Measurements from ENCODE around the gene MCUR1.
"Not testable (repeated sequence)": the region's sequence is repeated elsewhere in the genome, so short reads cannot be mapped to it uniquely, and the experiment has no call there.

MCUR1 gene

DNA sequence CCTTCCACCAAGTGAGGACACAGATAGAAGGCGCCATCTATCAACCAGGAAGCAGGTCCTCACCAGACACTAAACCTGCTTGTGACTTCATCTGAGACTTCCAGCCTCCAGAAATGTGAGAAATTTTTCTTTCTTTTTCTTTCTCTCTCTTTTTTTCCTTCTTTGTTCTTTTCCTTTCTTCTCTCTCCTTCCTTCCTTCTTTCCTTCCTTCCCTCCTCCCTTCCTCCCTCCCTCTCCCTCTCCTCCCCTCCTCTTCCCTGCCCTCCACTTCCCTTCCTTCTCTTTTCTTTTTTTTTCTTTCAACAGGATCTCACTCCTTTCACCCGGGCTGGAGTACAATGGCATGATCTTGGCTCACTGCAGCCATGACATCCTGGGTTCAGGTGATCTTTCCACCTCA is 37.4 kb upstream of the MCUR1 start:
- TF ChIP-seq, protein P1, sequence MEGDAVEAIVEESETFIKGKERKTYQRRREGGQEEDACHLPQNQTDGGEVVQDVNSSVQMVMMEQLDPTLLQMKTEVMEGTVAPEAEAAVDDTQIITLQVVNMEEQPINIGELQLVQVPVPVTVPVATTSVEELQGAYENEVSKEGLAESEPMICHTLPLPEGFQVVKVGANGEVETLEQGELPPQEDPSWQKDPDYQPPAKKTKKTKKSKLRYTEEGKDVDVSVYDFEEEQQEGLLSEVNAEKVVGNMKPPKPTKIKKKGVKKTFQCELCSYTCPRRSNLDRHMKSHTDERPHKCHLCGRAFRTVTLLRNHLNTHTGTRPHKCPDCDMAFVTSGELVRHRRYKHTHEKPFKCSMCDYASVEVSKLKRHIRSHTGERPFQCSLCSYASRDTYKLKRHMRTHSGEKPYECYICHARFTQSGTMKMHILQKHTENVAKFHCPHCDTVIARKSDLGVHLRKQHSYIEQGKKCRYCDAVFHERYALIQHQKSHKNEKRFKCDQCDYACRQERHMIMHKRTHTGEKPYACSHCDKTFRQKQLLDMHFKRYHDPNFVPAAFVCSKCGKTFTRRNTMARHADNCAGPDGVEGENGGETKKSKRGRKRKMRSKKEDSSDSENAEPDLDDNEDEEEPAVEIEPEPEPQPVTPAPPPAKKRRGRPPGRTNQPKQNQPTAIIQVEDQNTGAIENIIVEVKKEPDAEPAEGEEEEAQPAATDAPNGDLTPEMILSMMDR (IDR thresholded peaks at IDR 0.05; ENCODE audit: insufficient read depth, low read length, missing control alignments): no peak
- ChIA-PET CTCF (no interaction called here), POLR2A (no interaction called here)
- no peak overlapping the region for H3K4me3 ChIP-seq (ENCODE audit: low read depth, low read length)
- no peak for DNase-seq (ENCODE audit: low read depth, low spot score)

DNA sequence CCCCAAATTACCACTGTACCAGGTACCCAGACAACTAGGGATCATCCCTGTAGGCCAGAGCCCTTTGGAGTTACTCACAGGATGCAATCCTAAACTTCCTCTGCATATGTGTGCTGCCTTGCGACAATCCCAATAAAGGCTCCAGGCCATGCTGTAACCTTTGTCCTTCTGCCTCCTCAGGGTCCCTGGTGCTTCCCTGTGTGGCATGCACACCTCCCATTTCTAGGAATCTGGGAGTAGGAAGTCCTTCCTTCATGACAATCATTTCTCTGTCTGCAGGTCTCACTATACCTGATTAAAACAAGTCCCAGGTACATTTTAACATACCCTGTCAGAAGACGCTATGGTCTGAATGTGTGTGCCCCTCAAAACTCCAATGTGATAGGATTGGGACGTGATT is 37.0 kb upstream of the MCUR1 start:
- TF ChIP-seq, protein P1 (IDR thresholded peaks at IDR 0.05; ENCODE audit: insufficient read depth, low read length, missing control alignments): no peak
- CTCF ChIA-PET: interaction anchor here (2.1 kb wide), 1 partner anchor 57 kb away, joined by 6 read pairs; no protein-coding TSS in a partner anchor
- DNase-seq (ENCODE audit: low read depth, low spot score): no peak
- POLR2A ChIA-PET: no interaction called here
- no peak overlapping the region for H3K4me3 ChIP-seq (ENCODE audit: low read depth, low read length)

DNA sequence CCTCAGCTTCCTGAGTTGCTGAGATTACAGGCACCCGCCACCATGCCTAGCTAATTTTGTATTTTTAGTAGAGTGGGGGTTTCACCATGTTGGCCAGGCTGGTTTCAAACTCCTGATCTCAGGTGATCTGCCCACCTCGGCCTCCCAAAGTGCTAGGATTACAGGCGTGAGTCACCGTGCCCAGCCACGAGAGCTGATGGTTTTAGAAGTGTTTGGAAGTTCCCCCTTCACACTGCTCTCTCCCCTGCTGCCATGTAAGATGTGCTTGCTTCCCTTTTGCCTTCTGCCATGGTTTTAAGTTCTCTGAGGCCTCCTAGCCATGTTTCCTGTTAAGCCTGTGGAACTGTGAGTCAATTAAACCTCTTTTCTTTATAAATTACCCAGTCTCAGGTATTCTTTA is 36.3 kb upstream of the MCUR1 start:
- CTCF ChIA-PET: interaction anchor here (2.1 kb wide), 1 partner anchor 58 kb away, joined by 6 read pairs; no protein-coding TSS in a partner anchor
- H3K4me3 ChIP-seq (ENCODE audit: low read depth, low read length); POLR2A ChIA-PET; DNase-seq (ENCODE audit: low read depth, low spot score): not testable (repeated sequence)

DNA sequence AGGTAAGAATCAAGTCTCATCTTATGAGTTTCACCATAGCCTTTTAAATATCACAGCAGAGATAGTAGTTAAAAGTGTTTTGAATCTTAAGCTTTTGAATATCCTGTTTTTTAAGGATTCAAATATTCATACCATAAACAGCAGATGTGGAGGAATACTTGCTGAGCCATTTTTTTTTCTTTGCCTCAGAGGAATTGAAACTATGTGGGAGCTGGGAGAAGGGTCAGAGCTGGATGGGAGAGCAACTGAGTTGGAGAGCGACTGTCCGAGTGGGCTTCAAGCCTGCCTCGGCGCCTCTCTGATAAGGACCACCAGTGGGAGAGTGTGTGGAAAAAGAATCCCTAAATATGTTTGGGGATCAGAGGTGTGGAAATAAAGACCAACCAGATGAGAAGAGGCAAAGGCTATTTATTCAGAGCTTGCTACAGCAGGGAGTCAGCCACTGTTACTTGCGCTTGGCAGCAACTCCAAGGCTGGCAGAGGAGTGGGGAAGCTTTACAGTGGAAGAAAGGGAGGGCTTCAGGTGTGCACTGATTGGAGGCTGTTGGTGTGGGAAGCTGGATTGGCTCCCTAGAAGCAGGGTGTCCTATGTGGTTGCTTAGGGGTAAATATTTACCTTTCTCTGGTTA is 34.3 kb upstream of the MCUR1 start:
- TF ChIP-seq, protein P1 (IDR thresholded peaks at IDR 0.05; ENCODE audit: insufficient read depth, low read length, missing control alignments): no peak
- ChIA-PET POLR2A (no interaction called here), CTCF (no interaction called here)
- no peak overlapping the region for H3K4me3 ChIP-seq (ENCODE audit: low read depth, low read length)
- no peak for DNase-seq (ENCODE audit: low read depth, low spot score)

DNA sequence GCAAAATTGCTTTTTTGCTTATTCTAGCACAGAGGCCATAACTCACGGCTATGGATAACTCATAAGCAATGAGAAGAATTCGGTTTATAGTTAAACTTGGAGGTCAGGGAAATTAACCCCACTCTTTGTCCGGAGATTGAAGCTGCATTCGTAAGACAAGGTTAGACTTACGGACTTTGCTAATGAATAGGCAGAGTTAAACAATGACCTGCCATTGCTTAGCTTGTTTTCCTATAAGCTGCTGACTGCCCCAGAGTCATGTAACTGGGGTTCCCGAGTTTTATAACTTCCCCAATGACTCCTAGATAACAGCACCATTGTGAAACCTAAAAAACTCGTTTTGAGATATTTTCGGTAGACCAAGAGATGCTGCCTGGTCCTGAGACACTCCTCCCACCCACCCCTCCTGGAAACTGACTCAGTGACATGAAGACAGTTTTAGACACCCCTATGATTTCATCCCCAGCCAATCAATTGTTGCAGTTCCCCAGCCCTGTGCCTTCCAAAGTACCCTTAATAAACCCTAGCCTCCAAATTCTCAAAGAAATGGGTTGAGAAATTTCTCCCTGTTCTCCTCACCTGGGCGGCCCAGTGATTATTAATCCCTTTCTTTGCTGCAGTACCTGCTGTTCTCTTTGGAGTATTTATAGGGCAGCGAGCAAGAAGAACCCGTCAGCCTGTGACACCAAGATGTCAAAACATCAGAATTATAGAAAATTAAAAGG is 33.1 kb upstream of the MCUR1 start:
- CTCF ChIA-PET: interaction anchor here (0.6 kb wide), 1 partner anchor 195 kb away, joined by 3 read pairs; no protein-coding TSS in a partner anchor
- TF ChIP-seq, protein P1 (IDR thresholded peaks at IDR 0.05; ENCODE audit: insufficient read depth, low read length, missing control alignments): no peak
- H3K4me3 ChIP-seq (ENCODE audit: low read depth, low read length): no peak overlapping the region
- POLR2A ChIA-PET: no interaction called here
- DNase-seq (ENCODE audit: low read depth, low spot score): no peak

DNA sequence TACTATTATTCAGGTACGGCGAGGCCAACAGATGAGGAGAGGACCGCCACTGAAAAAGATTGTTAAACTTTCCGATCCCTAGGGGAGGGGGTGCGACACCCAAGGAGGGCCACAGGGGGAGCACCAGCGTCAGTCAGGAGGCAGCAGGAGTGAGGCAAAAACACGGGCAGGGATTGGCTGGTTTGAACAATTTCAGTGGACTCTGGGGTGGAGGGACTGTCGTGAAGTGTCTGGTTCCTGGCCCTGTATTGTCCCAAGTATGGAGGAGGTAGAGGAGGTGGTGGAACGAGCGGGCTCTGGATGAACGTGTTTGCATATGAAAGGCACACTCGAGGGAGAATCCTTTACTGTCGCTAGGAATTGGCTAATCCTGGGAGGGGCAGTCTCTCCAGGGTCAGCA is 32.5 kb upstream of the MCUR1 start:
- no peak overlapping the region for H3K4me3 ChIP-seq (ENCODE audit: low read depth, low read length)
- ChIA-PET CTCF (no interaction called here), POLR2A (no interaction called here)
- no peak for DNase-seq (ENCODE audit: low read depth, low spot score)
- TF ChIP-seq, protein P1 (IDR thresholded peaks at IDR 0.05; ENCODE audit: insufficient read depth, low read length, missing control alignments): no peak

DNA sequence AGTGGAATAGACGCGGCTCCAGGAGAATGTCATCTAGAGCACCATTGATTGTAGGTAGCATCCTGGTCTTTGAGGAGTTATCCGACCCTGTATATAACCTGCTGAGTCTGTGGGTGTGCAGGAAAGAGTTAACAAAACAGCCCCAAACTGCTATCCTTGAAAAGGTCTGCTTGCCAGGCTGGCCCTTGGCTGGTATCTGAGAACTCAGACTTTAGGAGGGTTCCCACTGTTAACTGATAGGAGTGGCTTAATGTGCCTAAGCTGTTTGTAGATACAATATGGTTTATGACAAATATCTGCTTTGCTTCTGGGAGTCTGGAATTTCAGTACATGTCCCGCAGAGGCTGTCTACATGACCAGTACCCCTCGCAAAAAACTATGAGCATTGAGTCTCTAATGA is 27.6 kb upstream of the MCUR1 start:
- no peak for DNase-seq (ENCODE audit: low read depth, low spot score)
- TF ChIP-seq, protein P1 (IDR thresholded peaks at IDR 0.05; ENCODE audit: insufficient read depth, low read length, missing control alignments): no peak
- CTCF ChIA-PET: no interaction called here
- POLR2A ChIA-PET: no interaction called here
- no peak overlapping the region for H3K4me3 ChIP-seq (ENCODE audit: low read depth, low read length)

Data from AG04449 (cell line).